SHP77 treated with DMSO at 0.1 percent for 48 hours (cell line): ENCODE measurements around the gene CYP11A1.

Experiments used
- DNase-seq: peaks from one replicate; lab custom pipeline; 2025; lab: John Stamatoyannopoulos, UW

Gene CYP11A1

GRCh38 chr15:74322558-74323180 lies 44.8 kb downstream of the CYP11A1 start:
- DNase-seq: peak; percentile 24

GRCh38 chr15:74320352-74321247 lies 46.8 kb downstream of the CYP11A1 start:
- peak; percentile 18 for DNase-seq

GRCh38 chr15:74319596-74320351 lies 47.7 kb downstream of the CYP11A1 start:
- DNase-seq: no peak

DNA sequence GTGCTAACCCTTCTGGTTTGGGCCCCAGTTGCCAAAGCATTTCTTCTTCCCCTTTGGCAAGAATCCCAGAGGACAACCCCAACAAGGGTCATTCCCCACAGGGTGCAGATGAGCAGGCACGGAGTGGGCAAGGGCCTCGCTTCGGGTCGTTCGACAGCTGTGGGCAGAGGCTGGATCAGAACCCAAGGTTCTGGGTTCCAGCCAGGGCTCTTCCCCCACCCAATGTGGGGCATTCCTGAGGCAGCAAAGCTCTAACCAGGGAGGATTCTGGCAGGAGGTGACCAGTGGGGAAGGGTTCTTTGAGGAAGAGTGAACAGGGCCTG lies 48.3 kb downstream of the CYP11A1 start:
- DNase-seq: no peak

GRCh38 chr15:74318376-74319137 lies 48.9 kb downstream of the CYP11A1 start:
- no peak for DNase-seq

GRCh38 chr15:74317820-74318375 lies 49.5 kb downstream of the CYP11A1 start:
- DNase-seq: no peak

- no peak for DNase-seq
These were observed 51.3 kb downstream of the CYP11A1 start for GRCh38 chr15:74316141-74316540.

DNA sequence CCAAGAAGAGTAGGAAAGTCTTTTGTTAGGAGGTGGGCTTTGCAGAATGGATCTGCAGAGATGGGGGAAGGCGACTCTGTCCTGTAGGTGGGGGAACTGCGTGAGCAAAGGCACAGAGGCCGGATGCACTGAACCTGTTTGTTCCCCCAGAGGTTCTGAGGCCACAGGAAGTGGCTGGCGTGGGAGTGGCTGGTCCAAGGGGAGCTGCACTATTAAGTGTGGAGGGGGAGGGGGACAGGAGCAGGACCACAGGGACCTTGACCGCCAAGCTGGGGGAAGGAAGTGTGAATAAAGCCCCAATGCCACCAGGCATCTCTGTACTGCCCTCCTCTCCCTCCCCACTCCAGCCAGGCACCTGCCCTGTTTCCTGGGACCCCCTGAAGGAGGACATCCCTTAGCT lies 51.8 kb downstream of the CYP11A1 start:
- no peak for DNase-seq

GRCh38 chr15:74314795-74315438 lies 52.5 kb downstream of the CYP11A1 start:
- DNase-seq: peak; percentile 6

- no peak for DNase-seq
These were observed 53.6 kb downstream of the CYP11A1 start for GRCh38 chr15:74313889-74314288.

DNA sequence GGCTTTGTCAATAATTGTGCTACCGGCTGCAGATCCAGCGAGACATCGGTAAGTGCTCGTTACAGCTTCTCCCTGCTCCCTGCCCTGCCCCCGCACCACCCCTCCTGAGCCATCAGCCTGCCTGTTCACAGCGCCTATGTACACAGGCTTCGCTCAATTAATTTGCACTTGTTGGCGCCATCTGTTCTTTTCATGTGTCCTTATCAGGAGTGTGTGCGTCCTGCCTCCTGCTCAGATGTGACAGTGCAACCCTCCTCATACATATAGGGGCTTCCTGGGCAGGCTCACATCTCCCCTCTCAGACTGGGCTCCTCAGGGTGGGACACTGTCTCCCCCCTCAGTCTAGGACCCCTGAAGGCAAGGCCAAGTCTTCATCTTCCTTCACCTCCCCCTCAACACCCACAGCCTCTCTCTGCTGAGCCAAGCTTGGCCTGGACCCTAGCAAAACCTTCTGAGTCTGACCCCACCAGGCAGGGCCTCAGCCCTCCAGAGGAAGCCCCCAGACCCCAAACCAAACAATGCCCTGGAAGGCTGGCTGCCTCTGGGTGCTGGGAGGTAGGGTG lies 54.9 kb downstream of the CYP11A1 start:
- DNase-seq: peak; percentile 87

- DNase-seq: peak; percentile 71
These were observed 55.6 kb downstream of the CYP11A1 start for GRCh38 chr15:74311734-74312444.

DNA sequence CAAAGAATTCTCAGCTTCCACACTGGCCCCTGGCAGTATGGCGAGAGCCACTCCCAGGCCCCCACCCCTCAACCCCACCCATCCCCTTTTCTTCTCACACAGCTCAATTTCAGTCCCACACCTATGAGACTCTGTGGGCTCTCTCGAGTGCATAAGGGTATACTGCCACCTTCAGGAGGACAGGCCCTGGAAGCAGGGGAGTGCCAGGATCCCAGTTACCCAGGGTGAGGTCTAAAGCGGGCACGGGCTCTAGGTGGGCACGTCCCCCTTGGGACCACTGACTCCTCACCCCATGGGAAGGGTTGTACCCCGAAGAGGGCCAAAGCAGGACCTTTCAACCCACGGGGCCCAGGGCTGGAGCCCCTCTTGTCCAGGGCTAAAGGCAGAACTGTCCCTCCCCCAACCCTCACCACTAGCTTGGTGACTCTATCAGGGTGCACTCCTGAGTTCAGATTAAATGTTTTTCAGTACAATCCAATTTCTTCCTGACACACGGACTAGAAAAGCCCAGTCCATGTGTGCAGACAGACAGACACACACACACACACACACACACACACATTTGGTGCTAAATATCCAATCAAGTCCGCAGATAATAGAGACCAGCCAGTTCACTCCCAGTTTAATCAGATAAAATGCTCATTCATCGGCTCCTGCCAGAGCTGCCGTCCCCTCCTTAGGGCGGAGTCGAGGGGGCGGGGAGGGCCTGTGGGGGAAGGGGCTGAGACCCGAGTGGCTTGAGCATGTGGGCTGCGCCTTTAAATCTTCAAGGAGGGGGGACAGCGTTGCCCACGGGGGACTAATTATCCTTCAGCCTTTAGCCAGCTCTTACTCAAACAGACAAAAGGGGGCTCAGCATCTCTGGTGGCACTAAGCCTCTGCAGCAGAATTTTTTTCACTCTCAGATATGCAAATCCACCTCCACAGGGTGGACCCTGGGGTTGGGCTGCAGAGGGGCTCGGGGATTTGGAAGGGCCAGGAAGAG lies 59.3 kb downstream of the CYP11A1 start:
- peak; percentile 24 for DNase-seq

- no peak for DNase-seq
These were observed 60.6 kb downstream of the CYP11A1 start for GRCh38 chr15:74306781-74307217.

DNA sequence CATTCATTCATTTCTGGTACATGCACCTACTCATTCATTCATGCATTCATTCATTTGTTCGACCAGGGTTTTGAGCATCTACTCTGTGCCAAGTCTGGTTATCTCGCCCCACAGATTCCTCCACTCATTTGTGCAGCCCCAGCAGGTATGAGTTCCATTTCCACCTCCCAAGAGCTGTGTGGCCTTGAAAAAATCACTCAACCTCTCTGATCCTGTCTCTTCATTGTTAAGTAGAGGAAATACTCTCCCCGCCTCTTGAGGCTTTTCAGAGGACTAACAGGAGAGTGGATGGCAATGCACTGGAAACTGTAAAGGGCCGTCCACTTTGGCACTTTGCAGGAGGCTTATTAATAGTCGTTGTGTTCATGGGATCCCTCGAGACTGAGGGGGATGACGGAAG lies 61.8 kb downstream of the CYP11A1 start:
- no peak for DNase-seq

DNA sequence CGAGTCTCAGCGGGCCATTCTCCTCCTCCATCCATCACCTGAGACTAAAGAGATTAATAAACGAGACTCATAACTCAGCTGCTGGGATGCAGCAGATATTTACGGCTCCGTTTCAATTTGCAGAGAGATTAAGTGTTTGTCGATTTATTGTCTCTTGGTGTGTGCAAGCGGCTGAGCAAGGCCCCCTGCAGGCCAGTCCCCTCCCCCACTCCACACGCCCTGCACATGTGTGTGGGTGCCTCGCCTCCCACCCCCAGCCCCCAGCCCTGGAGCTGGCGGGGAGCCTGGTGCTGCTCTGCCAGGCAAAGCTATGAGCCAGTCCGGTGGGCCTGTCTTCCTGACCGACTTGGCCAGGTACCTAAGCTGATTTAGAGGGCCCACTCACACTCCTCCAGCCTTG lies 63.0 kb downstream of the CYP11A1 start:
- no peak for DNase-seq

- no peak for DNase-seq
These were observed 63.6 kb downstream of the CYP11A1 start for GRCh38 chr15:74303741-74304309.

GRCh38 chr15:74302821-74303359 lies 64.6 kb downstream of the CYP11A1 start:
- DNase-seq: peak; percentile 7
